Fibroblast of lung (primary cell): ENCODE data around the gene RNASEH2A.

Experiments used
- EZH2 ChIP-seq: IDR thresholded peaks from 2 replicates; pipeline ENCODE4 v1.5.1; 2012; ENCODE audit warnings: low read length, control low read depth, mild to moderate bottlenecking; ENCODE audit errors: missing control alignments
- TF ChIP-seq, protein P1 (sequence below), 2 donors: IDR thresholded peaks in 1 of 2; conservative IDR thresholded peaks in 1 of 2; 1 replicate in 1 of 2; 2 replicates in 1 of 2; pipeline ENCODE4 v1.5.1; 2011 to 2012; ENCODE audit warnings: low read length in 2 of 2, control low read depth in 1 of 2, inconsistent platforms in 1 of 2, low read depth in 1 of 2, mild to moderate bottlenecking in 1 of 2

DNA sequence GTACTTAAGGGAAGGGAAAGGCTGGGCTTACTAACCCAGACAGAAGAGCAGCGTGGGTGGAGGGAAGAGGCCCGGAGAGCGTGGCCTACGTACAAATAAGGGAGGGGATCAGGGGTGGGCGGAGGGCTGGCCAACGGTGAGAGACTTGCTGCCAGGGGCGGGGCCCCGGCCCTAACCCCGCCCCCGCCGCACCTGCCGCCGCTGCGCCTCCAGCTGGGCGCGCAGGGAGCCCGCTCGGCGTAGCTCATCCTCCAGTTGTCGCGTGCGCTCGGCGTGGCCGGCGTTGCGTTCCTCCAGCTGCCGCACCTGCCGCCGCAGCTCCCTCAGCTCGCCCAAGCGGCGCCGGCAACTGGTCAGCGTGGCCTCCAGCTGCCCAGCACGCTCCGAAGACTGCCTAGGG, 36.7 kb upstream of the RNASEH2A start:
- TF ChIP-seq, protein P1, sequence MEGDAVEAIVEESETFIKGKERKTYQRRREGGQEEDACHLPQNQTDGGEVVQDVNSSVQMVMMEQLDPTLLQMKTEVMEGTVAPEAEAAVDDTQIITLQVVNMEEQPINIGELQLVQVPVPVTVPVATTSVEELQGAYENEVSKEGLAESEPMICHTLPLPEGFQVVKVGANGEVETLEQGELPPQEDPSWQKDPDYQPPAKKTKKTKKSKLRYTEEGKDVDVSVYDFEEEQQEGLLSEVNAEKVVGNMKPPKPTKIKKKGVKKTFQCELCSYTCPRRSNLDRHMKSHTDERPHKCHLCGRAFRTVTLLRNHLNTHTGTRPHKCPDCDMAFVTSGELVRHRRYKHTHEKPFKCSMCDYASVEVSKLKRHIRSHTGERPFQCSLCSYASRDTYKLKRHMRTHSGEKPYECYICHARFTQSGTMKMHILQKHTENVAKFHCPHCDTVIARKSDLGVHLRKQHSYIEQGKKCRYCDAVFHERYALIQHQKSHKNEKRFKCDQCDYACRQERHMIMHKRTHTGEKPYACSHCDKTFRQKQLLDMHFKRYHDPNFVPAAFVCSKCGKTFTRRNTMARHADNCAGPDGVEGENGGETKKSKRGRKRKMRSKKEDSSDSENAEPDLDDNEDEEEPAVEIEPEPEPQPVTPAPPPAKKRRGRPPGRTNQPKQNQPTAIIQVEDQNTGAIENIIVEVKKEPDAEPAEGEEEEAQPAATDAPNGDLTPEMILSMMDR (conservative IDR thresholded peaks at IDR 0.05 in 1 of 2, IDR thresholded peaks at IDR 0.05 in 1 of 2; ENCODE audit: low read depth in 1 of 2, low read length in 2 of 2) = no peak
- TF ChIP-seq EZH2 = no peak
